Prostate gland (tissue), 2 donors: ENCODE measurements around the gene UBE2L6. TPM values are rescaled to one million over a fixed set of nuclear protein-coding genes. Genes with fewer than 3 reads are reported as not detected.

Experiments
- DNase-seq: peaks from one replicate; pipeline ENCODE4 v3.0.0-alpha.2; 2019; ENCODE audit warnings: low spot score
- H3K27ac ChIP-seq, 2 donors: fragments of 200-600 bp; sonication (generic); 2 replicates each; pipeline ENCODE4 v1.5.1; 2017 to 2019
- H3K27me3 ChIP-seq: fragments of 200-600 bp; sonication (generic); replicated peaks from 2 replicates; pipeline ENCODE4 v1.5.1; 2019; ENCODE audit not compliant: insufficient read depth
- H3K36me3 ChIP-seq, 2 donors: fragments of 200-600 bp; sonication (generic); 1 replicate in 1 of 2; 2 replicates in 1 of 2; pipeline versions ENCODE4 v1.5.1 to v1.8.1; 2017 to 2019
- H3K4me1 ChIP-seq: fragments of 200-600 bp; sonication (generic); replicated peaks from 2 replicates; pipeline ENCODE4 v1.5.1; 2019
- H3K4me3 ChIP-seq, 2 donors: fragments of 200-600 bp; sonication (generic); 2 replicates each; pipeline ENCODE4 v1.5.1; 2017 to 2019
- H3K9me3 ChIP-seq: fragments of 200-600 bp; sonication (generic); 2 replicates; pipeline ENCODE4 v1.5.1; 2017
- POLR2A ChIP-seq: fragments of 450-650 bp; IDR thresholded peaks from one replicate; pipeline ENCODE4 v1.6.1; 2016; ENCODE audit warnings: antibody characterized with exemption, mild to moderate bottlenecking
- POLR2AphosphoS5 ChIP-seq: sonication (generic); formaldehyde crosslinking; IDR thresholded peaks from one replicate; pipeline ENCODE4 v1.6.1; 2017; ENCODE audit warnings: antibody characterized with exemption
- WGBS: methylation state at CpG from one replicate; pipeline ENCODE4 v1.1.5; 2018; 5-methylcytosine and 5-hydroxymethylcytosine counted together
- intact Hi-C: fragments of 100-400 bp; cut with DNase I; formaldehyde crosslinking; loops from one replicate; pipeline ENCODE4 v1.14.2; 2022
- total RNA-seq, 2 donors: library from RNA; depleted of rRNA; stranded (reverse); fragments of >200 nt; gene quantifications; one replicate each; pipeline ENCODE4 v1.1.0, GENCODE V29; 2016
- TF ChIP-seq, protein P1 (sequence below), 4 experiments: fragments of 200-600 bp in 2 of 4; fragments of 450-650 bp in 2 of 4; sonication (generic) in 2 of 4; IDR thresholded peaks; 1 replicate in 3 of 4; 2 replicates in 1 of 4; pipeline ENCODE4 v1.5.1; 2016 to 2019; ENCODE audit warnings: antibody characterized with exemption in 4 of 4, mild to moderate bottlenecking in 2 of 4, moderate library complexity in 2 of 4

Gene UBE2L6
- total RNA-seq, 2 donors from 2014 or later: 42.3 to 44.6 TPM

DNA sequence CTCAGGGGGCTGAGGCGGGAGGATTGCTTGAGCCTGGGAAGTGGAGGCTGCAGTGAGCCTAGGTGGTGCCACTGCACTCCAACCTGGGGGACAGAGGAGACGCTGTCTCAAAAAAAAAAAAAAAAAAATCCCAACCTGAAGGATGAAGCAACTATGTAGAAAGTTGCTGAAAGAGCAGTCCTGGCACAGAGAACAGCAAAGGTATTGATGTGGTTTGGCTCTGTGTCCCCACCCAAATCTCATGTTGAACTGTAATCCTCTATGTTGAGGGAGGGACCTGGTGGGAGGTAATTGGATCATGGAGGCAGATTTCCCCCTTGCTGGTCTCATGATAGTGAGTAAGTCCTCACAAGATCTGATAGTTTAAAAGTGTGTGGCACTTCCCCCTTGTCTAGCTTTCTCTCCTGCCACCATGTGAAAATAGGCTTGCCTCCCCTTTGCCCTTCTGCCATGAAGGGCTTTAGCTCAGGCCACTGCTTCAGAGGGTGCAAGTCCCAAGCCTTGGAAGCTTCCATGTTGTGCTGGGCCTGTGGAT is 19.3 kb upstream of the UBE2L6 start:
- H3K36me3 ChIP-seq: no peaks in the 10 kb centered on the region
- no peaks in the 10 kb centered on the region for H3K27me3 ChIP-seq
- no peaks in the 10 kb centered on the region for H3K4me1 ChIP-seq
- TF ChIP-seq POLR2A (no peak), POLR2AphosphoS5 (no peak)
- TF ChIP-seq, protein P1, sequence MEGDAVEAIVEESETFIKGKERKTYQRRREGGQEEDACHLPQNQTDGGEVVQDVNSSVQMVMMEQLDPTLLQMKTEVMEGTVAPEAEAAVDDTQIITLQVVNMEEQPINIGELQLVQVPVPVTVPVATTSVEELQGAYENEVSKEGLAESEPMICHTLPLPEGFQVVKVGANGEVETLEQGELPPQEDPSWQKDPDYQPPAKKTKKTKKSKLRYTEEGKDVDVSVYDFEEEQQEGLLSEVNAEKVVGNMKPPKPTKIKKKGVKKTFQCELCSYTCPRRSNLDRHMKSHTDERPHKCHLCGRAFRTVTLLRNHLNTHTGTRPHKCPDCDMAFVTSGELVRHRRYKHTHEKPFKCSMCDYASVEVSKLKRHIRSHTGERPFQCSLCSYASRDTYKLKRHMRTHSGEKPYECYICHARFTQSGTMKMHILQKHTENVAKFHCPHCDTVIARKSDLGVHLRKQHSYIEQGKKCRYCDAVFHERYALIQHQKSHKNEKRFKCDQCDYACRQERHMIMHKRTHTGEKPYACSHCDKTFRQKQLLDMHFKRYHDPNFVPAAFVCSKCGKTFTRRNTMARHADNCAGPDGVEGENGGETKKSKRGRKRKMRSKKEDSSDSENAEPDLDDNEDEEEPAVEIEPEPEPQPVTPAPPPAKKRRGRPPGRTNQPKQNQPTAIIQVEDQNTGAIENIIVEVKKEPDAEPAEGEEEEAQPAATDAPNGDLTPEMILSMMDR (IDR thresholded peaks at IDR 0.05): no peak
- intact Hi-C loops: no loop called here
- H3K9me3 ChIP-seq: no peaks in the 10 kb centered on the region
- no peak overlapping the region for H3K4me3 ChIP-seq
- 50% methylated on average over 2 of the region's 2 CpGs for WGBS
- no peak for DNase-seq
- no peak overlapping the region for H3K27ac ChIP-seq

DNA sequence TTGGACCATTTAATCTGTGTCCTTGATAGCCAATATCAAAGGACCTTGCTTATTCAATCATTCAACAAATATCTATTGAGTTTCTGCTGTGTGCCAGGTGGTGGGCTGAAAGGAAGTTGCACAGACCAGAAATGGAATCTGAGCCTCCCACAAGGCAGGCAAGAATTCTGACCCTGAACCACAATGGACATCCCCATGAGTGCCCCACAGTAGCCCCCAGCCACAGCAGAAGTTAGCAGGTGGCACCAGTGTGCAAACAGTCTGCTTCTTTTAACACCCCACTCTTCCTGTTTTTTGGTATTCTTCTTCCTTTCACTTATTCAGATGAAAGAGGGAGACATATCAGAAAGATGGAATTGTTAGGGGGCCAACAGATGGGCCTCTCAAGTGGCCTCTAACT is 17.8 kb upstream of the UBE2L6 start:
- intact Hi-C loops: no loop called here

DNA sequence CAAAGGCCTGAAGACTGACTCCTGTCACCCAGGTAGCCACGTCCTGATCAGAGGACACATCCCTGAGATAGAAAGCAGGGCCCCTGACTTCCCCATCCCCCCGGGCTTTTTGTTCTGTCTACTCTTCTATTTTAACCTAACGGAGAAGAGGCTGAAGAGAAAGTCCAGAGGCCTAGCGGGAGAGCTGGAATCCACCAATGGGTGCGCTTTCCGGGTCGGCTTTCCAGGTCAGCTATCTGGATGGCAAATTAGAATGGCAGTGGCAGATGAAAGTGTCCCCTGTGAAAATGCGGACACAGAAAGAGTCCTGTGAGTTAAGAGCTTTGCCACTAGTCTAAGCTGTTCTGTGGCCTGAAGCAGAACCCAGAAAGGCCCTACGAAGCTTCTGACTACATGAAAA is 16.9 kb upstream of the UBE2L6 start:
- no peaks in the 10 kb centered on the region for H3K27me3 ChIP-seq
- DNase-seq: no peak
- H3K36me3 ChIP-seq: no peaks in the 10 kb centered on the region
- intact Hi-C loops: no loop called here
- TF ChIP-seq POLR2AphosphoS5: no peak
- TF ChIP-seq, protein P1 (IDR thresholded peaks at IDR 0.05): no peak
- no peak for TF ChIP-seq POLR2A
- no peaks in the 10 kb centered on the region for H3K9me3 ChIP-seq
- H3K4me3 ChIP-seq: no peak overlapping the region
- WGBS: 85% methylated on average over 9 of the region's 9 CpGs
- no peaks in the 10 kb centered on the region for H3K4me1 ChIP-seq
- H3K27ac ChIP-seq: no peak overlapping the region

More for the DNA sequence above, 17.8 kb upstream of the UBE2L6 start:
- Histone ChIP-seq H3K27me3 (no peaks in the 10 kb centered on the region), H3K27ac (no peak overlapping the region), H3K9me3 (no peaks in the 10 kb centered on the region), H3K4me3 (no peak overlapping the region), H3K4me1 (no peaks in the 10 kb centered on the region), H3K36me3 (no peaks in the 10 kb centered on the region)
- TF ChIP-seq POLR2A (no peak), POLR2AphosphoS5 (no peak)
- TF ChIP-seq, protein P1 (IDR thresholded peaks at IDR 0.05): no peak
- DNase-seq: no peak

DNA sequence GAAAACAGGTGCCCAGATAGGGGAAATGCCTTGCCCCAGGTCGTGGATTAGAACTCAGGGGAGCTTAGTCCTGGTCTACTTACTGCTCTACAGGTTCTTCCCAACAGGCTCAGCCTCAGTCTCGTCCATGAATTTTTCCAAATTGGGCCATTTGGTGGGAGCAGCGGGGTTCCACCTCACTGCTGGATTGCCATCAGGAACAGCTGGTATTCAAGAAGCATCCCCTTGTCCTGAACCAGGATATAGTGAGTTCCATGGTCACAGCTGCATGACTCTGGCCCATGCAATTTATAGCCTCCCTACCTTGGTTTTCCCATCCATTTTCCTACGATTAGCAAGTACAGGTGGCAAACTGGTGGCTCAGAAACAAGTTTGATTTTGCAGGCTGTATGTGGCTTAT is 6.6 kb upstream of the UBE2L6 start:
- intact Hi-C loops: no loop called here
- TF ChIP-seq, protein P1 (IDR thresholded peaks at IDR 0.05): no peak
- TF ChIP-seq POLR2A: no peak
- no peak for TF ChIP-seq POLR2AphosphoS5
- Histone ChIP-seq H3K36me3 (no peaks in the 10 kb centered on the region), H3K4me3 (no peak overlapping the region), H3K4me1 (no peaks in the 10 kb centered on the region), H3K27me3 (no peaks in the 10 kb centered on the region), H3K27ac (no peak overlapping the region), H3K9me3 (no peaks in the 10 kb centered on the region)
- no peak for DNase-seq
- 53% methylated on average over 4 of the region's 4 CpGs for WGBS

DNA sequence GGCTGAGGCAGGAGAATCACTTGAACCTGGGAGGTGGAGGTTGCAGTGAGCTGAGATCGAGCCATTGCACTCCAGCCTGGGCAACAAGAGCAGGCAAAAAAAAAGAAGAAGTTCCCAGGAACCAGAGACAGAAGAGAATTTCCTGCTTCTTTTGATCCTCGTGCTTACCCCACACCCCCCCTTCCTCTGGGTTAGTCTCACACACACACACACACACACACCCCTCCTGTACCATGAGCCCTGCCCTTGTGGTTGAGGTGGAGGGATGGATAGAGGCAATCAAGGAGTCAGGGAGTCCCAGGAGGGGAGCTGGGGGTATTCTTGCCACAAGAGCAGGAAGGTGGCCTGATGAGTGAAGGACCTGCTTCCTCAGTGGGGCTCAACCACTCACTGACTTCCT is 4.1 kb upstream of the UBE2L6 start:
- intact Hi-C loops: no loop called here
- Histone ChIP-seq H3K4me1 (peaks cover 1% of the 10 kb centered on the region), H3K9me3 (no peaks in the 10 kb centered on the region), H3K36me3 (no peaks in the 10 kb centered on the region), H3K27me3 (no peaks in the 10 kb centered on the region), H3K4me3 (no peak overlapping the region), H3K27ac (no peak overlapping the region)
- 55% methylated on average over 2 of the region's 2 CpGs for WGBS
- no peak for TF ChIP-seq POLR2A
- TF ChIP-seq, protein P1 (IDR thresholded peaks at IDR 0.05): no peak
- TF ChIP-seq POLR2AphosphoS5: no peak
- no peak for DNase-seq
